GM23338 (cell line): ENCODE results near the gene ITCH.

Source experiments
- CREB1 ChIP-seq: fragments of 250-450 bp; sonication (Bioruptor Pico); IDR thresholded peaks from 2 replicates; pipeline ENCODE4 v1.5.0; 2020; ENCODE audit warnings: low read depth, mild to moderate bottlenecking, moderate library complexity
- CTCF ChIP-seq, 2 experiments: fragments of 200-600 bp in 1 of 2; sonication (generic) in 1 of 2; conservative IDR thresholded peaks; 2 replicates each; pipeline versions ENCODE4 v1.5.1 to v1.6.1; 2016 to 2017; ENCODE audit warnings: antibody characterized with exemption in 2 of 2, low read depth in 2 of 2, mild to moderate bottlenecking in 2 of 2, moderate library complexity in 1 of 2
- EZH2 ChIP-seq: fragments of 200-600 bp; sonication (generic); IDR thresholded peaks from one replicate; pipeline ENCODE4 v1.8.0; 2017; ENCODE audit warnings: antibody characterized with exemption, mild to moderate bottlenecking, low read depth; ENCODE audit not compliant: unreplicated experiment
- EZH2phosphoT487 ChIP-seq: fragments of 200-600 bp; sonication (generic); IDR thresholded peaks from one replicate; pipeline ENCODE4 v1.8.1; 2018; ENCODE audit warnings: antibody characterized with exemption; ENCODE audit not compliant: unreplicated experiment
- JUNB ChIP-seq: IDR thresholded peaks from one replicate; pipeline ENCODE4 v1.6.1; 2016; ENCODE audit warnings: antibody characterized with exemption; ENCODE audit not compliant: unreplicated experiment
- NANOG ChIP-seq: IDR thresholded peaks from 2 replicates; pipeline ENCODE4 v1.6.1; 2016; ENCODE audit warnings: antibody characterized with exemption, borderline replicate concordance
- POLR2AphosphoS5 ChIP-seq: IDR thresholded peaks from 2 replicates; pipeline ENCODE4 v1.6.1; 2016; ENCODE audit warnings: antibody characterized with exemption, low read depth
- REST ChIP-seq: IDR thresholded peaks from one replicate; pipeline ENCODE4 v1.6.1; 2018; ENCODE audit warnings: antibody characterized with exemption; ENCODE audit not compliant: unreplicated experiment
- STAT1 ChIP-seq: IDR thresholded peaks from one replicate; pipeline ENCODE4 v1.6.1; 2016; ENCODE audit warnings: antibody characterized with exemption; ENCODE audit not compliant: unreplicated experiment
- ZNF114 ChIP-seq: fragments of 250-450 bp; sonication (Bioruptor Pico); IDR thresholded peaks from 2 replicates; pipeline ENCODE4 v1.5.0; 2020; ENCODE audit warnings: mild to moderate bottlenecking, moderate library complexity
- ZNF331 ChIP-seq: fragments of 250-450 bp; sonication (Bioruptor Pico); IDR thresholded peaks from 2 replicates; pipeline ENCODE4 v1.5.0; 2020; ENCODE audit warnings: low read depth, mild to moderate bottlenecking, moderate library complexity
- ZNF462 ChIP-seq: fragments of 250-450 bp; sonication (Bioruptor Pico); IDR thresholded peaks from 2 replicates; pipeline ENCODE4 v1.5.0; 2020; ENCODE audit warnings: mild to moderate bottlenecking, moderate library complexity
- TF ChIP-seq, protein P1 (sequence below): IDR thresholded peaks from 2 replicates; pipeline ENCODE4 v1.6.1; 2016; ENCODE audit warnings: antibody characterized with exemption

- TF ChIP-seq CTCF (conservative IDR thresholded peaks at IDR 0.05; ENCODE audit: low read depth in 2 of 2) (no peak), EZH2phosphoT487 (no peak), EZH2 (no peak), POLR2AphosphoS5 (no peak), CREB1 (CRISPR knock-in tag) (no peak), ZNF331 (no peak), REST (no peak), JUNB (no peak), NANOG (no peak), STAT1 (no peak), ZNF462 (no peak), ZNF114 (CRISPR knock-in tag) (no peak)
- TF ChIP-seq, protein P1, sequence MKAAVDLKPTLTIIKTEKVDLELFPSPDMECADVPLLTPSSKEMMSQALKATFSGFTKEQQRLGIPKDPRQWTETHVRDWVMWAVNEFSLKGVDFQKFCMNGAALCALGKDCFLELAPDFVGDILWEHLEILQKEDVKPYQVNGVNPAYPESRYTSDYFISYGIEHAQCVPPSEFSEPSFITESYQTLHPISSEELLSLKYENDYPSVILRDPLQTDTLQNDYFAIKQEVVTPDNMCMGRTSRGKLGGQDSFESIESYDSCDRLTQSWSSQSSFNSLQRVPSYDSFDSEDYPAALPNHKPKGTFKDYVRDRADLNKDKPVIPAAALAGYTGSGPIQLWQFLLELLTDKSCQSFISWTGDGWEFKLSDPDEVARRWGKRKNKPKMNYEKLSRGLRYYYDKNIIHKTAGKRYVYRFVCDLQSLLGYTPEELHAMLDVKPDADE = no peak
These were observed 105.9 kb downstream of the ITCH start for GRCh38 chr20:34468951-34469350.
